Measurements from ENCODE around the gene NACA2.

Gene NACA2

GRCh38 chr17:61584266-61584665 lies 6.8 kb downstream of the NACA2 start:
- Histone ChIP-seq H3K79me2 (ENCODE audit: control insufficient read depth, low read length) (no peaks in the 10 kb centered on the region), H3K4me2 (ENCODE audit: low read length) (no peak overlapping the region), H3K9me3 (ENCODE audit: control insufficient read depth, insufficient read depth, low read length) (no peaks in the 10 kb centered on the region), H3K4me3 (ENCODE audit: low read length) (no peak overlapping the region), H3F3A (ENCODE audit: control insufficient read depth, insufficient read depth) (no peaks in the 10 kb centered on the region), H3K36me3 (ENCODE audit: control insufficient read depth, low read length) (no peaks in the 10 kb centered on the region), H3K27me3 (ENCODE audit: control insufficient read depth, low read length) (peaks cover 8% of the 10 kb centered on the region; the same call in 1 of the 2 replicates), H3K27ac (ENCODE audit: low read depth, low read length) (no peak overlapping the region), H4K20me1 (ENCODE audit: control insufficient read depth, insufficient read depth, low read depth, low read length) (no peaks in the 10 kb centered on the region), H3K9me2 (replicated peaks; ENCODE audit: control insufficient read depth, low read length) (no peaks in the 10 kb centered on the region), H3K4me1 (ENCODE audit: control insufficient read depth, low read length) (peaks cover 18% of the 10 kb centered on the region)
- TF ChIP-seq EZH2phosphoT487 (IDR thresholded peaks at IDR 0.05; ENCODE audit: borderline replicate concordance, low read length), result no peak
- TF ChIP-seq CTCF (IDR thresholded peaks at IDR 0.05; ENCODE audit: low read depth, low read length, poor library complexity, severe bottlenecking), result no peak

- no peaks in the 10 kb centered on the region for H3K79me2 ChIP-seq (ENCODE audit: control insufficient read depth, low read length)
- H4K20me1 ChIP-seq (ENCODE audit: control insufficient read depth, insufficient read depth, low read depth, low read length), result no peaks in the 10 kb centered on the region
- H3F3A ChIP-seq (ENCODE audit: control insufficient read depth, insufficient read depth), result no peaks in the 10 kb centered on the region
- no peak overlapping the region for H3K27ac ChIP-seq (ENCODE audit: low read depth, low read length)
- no peak overlapping the region for H3K4me3 ChIP-seq (ENCODE audit: low read length)
- no peaks in the 10 kb centered on the region for H3K36me3 ChIP-seq (ENCODE audit: control insufficient read depth, low read length)
- no peaks in the 10 kb centered on the region for H3K9me3 ChIP-seq (ENCODE audit: control insufficient read depth, insufficient read depth, low read length)
- H3K27me3 ChIP-seq (ENCODE audit: control insufficient read depth, low read length), result peaks cover 8% of the 10 kb centered on the region; the same call in 1 of the 2 replicates
- H3K4me1 ChIP-seq (ENCODE audit: control insufficient read depth, low read length), result peaks cover 16% of the 10 kb centered on the region
- TF ChIP-seq CTCF (IDR thresholded peaks at IDR 0.05; ENCODE audit: low read depth, low read length, poor library complexity, severe bottlenecking) (no peak), EZH2phosphoT487 (IDR thresholded peaks at IDR 0.05; ENCODE audit: borderline replicate concordance, low read length) (no peak)
- H3K4me2 ChIP-seq (ENCODE audit: low read length), result no peak overlapping the region
- H3K9me2 ChIP-seq (replicated peaks; ENCODE audit: control insufficient read depth, low read length), result no peaks in the 10 kb centered on the region
Measured at GRCh38 chr17:61583660-61584264, 7.3 kb downstream of the NACA2 start.

- no peaks in the 10 kb centered on the region for H3K79me2 ChIP-seq (ENCODE audit: control insufficient read depth, low read length)
- no peaks in the 10 kb centered on the region for H3K9me2 ChIP-seq (replicated peaks; ENCODE audit: control insufficient read depth, low read length)
- no peak overlapping the region for H3K4me2 ChIP-seq (ENCODE audit: low read length)
- TF ChIP-seq CTCF (IDR thresholded peaks at IDR 0.05; ENCODE audit: low read depth, low read length, poor library complexity, severe bottlenecking) (peak; percentile 53), EZH2phosphoT487 (IDR thresholded peaks at IDR 0.05; ENCODE audit: borderline replicate concordance, low read length) (no peak)
- H3K4me1 ChIP-seq (ENCODE audit: control insufficient read depth, low read length), result peaks cover 11% of the 10 kb centered on the region
- H4K20me1 ChIP-seq (ENCODE audit: control insufficient read depth, insufficient read depth, low read depth, low read length), result no peaks in the 10 kb centered on the region
- no peaks in the 10 kb centered on the region for H3K36me3 ChIP-seq (ENCODE audit: control insufficient read depth, low read length)
- no peak overlapping the region for H3K27ac ChIP-seq (ENCODE audit: low read depth, low read length)
- no peaks in the 10 kb centered on the region for H3F3A ChIP-seq (ENCODE audit: control insufficient read depth, insufficient read depth)
- no peak overlapping the region for H3K4me3 ChIP-seq (ENCODE audit: low read length)
- H3K9me3 ChIP-seq (ENCODE audit: control insufficient read depth, insufficient read depth, low read length), result no peaks in the 10 kb centered on the region
- peaks cover 8% of the 10 kb centered on the region; the same call in 1 of the 2 replicates for H3K27me3 ChIP-seq (ENCODE audit: control insufficient read depth, low read length)
Measured at GRCh38 chr17:61583242-61583641, 7.8 kb downstream of the NACA2 start.
